ENCODE data around the gene SLC13A4.
"Not testable (repeated sequence)": the region's sequence is repeated elsewhere in the genome, so short reads cannot be mapped to it uniquely, and the experiment has no call there.

The SLC13A4 gene

DNA sequence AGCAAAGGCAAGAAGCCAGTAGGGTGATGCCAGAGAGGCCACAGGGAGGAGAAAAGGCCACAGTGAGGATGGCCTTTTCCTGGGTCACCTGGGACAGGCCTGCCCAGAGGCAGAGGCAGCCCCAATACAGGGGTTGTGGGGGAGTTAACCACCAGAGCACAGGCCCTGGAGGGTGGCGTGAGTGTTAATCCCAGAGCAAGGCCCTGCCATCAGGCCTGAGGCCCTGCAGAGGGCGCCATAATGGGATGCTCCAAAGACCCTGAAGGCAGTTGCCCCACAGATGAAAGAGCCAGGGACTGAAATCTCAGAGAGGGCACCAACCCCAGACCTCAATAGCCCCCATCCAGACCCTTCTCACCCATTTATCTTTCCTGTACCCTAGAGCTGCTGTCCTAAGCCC, 23.9 kb downstream of the SLC13A4 start:
- H3K36me3 ChIP-seq (ENCODE audit: control insufficient read depth, insufficient read depth, low read length) = no peaks in the 10 kb centered on the region
- H3K4me1 ChIP-seq (ENCODE audit: control insufficient read depth, insufficient read depth, low read length, poor library complexity, severe bottlenecking) = no peaks in the 10 kb centered on the region
- no peak for DNase-seq
- H3K27me3 ChIP-seq (replicated peaks; ENCODE audit: control insufficient read depth, insufficient read depth, low read length, poor library complexity, severe bottlenecking) = no peaks in the 10 kb centered on the region
- no peaks in the 10 kb centered on the region for H3K9me3 ChIP-seq (ENCODE audit: control insufficient read depth, low read length)
- H3K4me3 ChIP-seq (ENCODE audit: insufficient read depth, low read depth, low read length, poor library complexity, severe bottlenecking) = no peak overlapping the region
- H3K27ac ChIP-seq (ENCODE audit: insufficient read depth, low read length, poor library complexity, severe bottlenecking) = no peak overlapping the region

- H3K4me1 ChIP-seq (ENCODE audit: control insufficient read depth, insufficient read depth, low read length, poor library complexity, severe bottlenecking) = no peaks in the 10 kb centered on the region
- no peaks in the 10 kb centered on the region for H3K27me3 ChIP-seq (replicated peaks; ENCODE audit: control insufficient read depth, insufficient read depth, low read length, poor library complexity, severe bottlenecking)
- no peak for DNase-seq
- no peak overlapping the region for H3K4me3 ChIP-seq (ENCODE audit: insufficient read depth, low read depth, low read length, poor library complexity, severe bottlenecking)
- H3K27ac ChIP-seq (ENCODE audit: insufficient read depth, low read length, poor library complexity, severe bottlenecking) = no peak overlapping the region
- H3K36me3 ChIP-seq (ENCODE audit: control insufficient read depth, insufficient read depth, low read length) = no peaks in the 10 kb centered on the region
- no peaks in the 10 kb centered on the region for H3K9me3 ChIP-seq (ENCODE audit: control insufficient read depth, low read length)
Measured at GRCh38 chr7:135697276-135698049, 30.5 kb downstream of the SLC13A4 start.

DNA sequence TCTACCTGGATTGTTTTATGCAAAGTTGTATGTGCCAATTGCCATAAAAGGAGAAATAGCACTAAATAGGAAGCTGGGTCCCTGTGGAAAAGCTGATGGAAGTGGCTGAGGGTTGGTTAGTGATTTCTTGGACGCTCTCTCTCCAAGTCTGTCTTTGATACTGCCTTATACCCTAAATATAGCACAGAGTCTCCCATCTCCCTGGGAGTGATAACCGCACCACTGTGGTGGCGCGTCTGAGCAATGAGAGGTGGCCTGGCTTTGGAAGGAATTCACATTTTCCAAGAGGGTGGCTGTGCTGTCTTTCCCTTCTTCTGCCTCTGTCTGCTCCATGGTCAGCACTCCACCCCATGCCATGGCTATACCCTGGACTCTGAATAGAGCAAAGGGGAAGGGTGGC, 34.4 kb downstream of the SLC13A4 start:
- H3K9me3 ChIP-seq (ENCODE audit: control insufficient read depth, low read length) = no peaks in the 10 kb centered on the region
- H3K27ac ChIP-seq (ENCODE audit: insufficient read depth, low read length, poor library complexity, severe bottlenecking) = no peak overlapping the region
- H3K4me1 ChIP-seq (ENCODE audit: control insufficient read depth, insufficient read depth, low read length, poor library complexity, severe bottlenecking) = no peaks in the 10 kb centered on the region
- no peaks in the 10 kb centered on the region for H3K27me3 ChIP-seq (replicated peaks; ENCODE audit: control insufficient read depth, insufficient read depth, low read length, poor library complexity, severe bottlenecking)
- H3K4me3 ChIP-seq (ENCODE audit: insufficient read depth, low read depth, low read length, poor library complexity, severe bottlenecking) = no peak overlapping the region
- DNase-seq = no peak
- no peaks in the 10 kb centered on the region for H3K36me3 ChIP-seq (ENCODE audit: control insufficient read depth, insufficient read depth, low read length)

- DNase-seq; H3K27ac ChIP-seq (ENCODE audit: insufficient read depth, low read length, poor library complexity, severe bottlenecking); H3K4me3 ChIP-seq (ENCODE audit: insufficient read depth, low read depth, low read length, poor library complexity, severe bottlenecking); H3K4me1 ChIP-seq (ENCODE audit: control insufficient read depth, insufficient read depth, low read length, poor library complexity, severe bottlenecking); H3K36me3 ChIP-seq (ENCODE audit: control insufficient read depth, insufficient read depth, low read length); H3K27me3 ChIP-seq (replicated peaks; ENCODE audit: control insufficient read depth, insufficient read depth, low read length, poor library complexity, severe bottlenecking); H3K9me3 ChIP-seq (ENCODE audit: control insufficient read depth, low read length): not testable (repeated sequence)
Measured at GRCh38 chr7:135692606-135693005, 35.4 kb downstream of the SLC13A4 start.

- Histone ChIP-seq H3K36me3 (ENCODE audit: control insufficient read depth, insufficient read depth, low read length) (no peaks in the 10 kb centered on the region), H3K27ac (ENCODE audit: insufficient read depth, low read length, poor library complexity, severe bottlenecking) (no peak overlapping the region), H3K9me3 (ENCODE audit: control insufficient read depth, low read length) (no peaks in the 10 kb centered on the region), H3K27me3 (replicated peaks; ENCODE audit: control insufficient read depth, insufficient read depth, low read length, poor library complexity, severe bottlenecking) (no peaks in the 10 kb centered on the region), H3K4me1 (ENCODE audit: control insufficient read depth, insufficient read depth, low read length, poor library complexity, severe bottlenecking) (no peaks in the 10 kb centered on the region), H3K4me3 (ENCODE audit: insufficient read depth, low read depth, low read length, poor library complexity, severe bottlenecking) (no peak overlapping the region)
- DNase-seq = no peak
Measured at GRCh38 chr7:135692055-135692454, 35.9 kb downstream of the SLC13A4 start.

DNA sequence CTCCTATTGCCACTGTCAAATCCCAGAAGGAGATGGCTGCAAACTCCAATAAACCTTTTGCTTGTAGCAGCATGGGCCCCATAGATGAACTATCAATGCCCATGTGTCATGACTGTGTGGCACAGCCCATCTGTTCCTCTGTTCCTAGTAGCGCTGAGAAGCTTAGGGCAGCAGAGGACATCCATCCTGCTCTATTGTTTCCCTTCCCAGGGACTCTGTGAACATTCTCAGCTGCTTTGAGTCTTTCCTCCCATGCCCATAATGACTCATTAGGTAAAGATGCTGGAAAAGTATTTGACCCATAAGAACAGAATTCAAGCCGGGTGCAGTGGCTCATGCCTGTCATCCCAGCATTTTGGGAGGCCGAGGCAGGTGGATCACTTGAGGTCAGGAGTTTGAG, 37.4 kb downstream of the SLC13A4 start:
- H3K27me3 ChIP-seq (replicated peaks; ENCODE audit: control insufficient read depth, insufficient read depth, low read length, poor library complexity, severe bottlenecking) = no peaks in the 10 kb centered on the region
- H3K4me1 ChIP-seq (ENCODE audit: control insufficient read depth, insufficient read depth, low read length, poor library complexity, severe bottlenecking) = no peaks in the 10 kb centered on the region
- DNase-seq = no peak
- H3K4me3 ChIP-seq (ENCODE audit: insufficient read depth, low read depth, low read length, poor library complexity, severe bottlenecking) = no peak overlapping the region
- H3K36me3 ChIP-seq (ENCODE audit: control insufficient read depth, insufficient read depth, low read length) = no peaks in the 10 kb centered on the region
- no peaks in the 10 kb centered on the region for H3K9me3 ChIP-seq (ENCODE audit: control insufficient read depth, low read length)
- no peak overlapping the region for H3K27ac ChIP-seq (ENCODE audit: insufficient read depth, low read length, poor library complexity, severe bottlenecking)

DNA sequence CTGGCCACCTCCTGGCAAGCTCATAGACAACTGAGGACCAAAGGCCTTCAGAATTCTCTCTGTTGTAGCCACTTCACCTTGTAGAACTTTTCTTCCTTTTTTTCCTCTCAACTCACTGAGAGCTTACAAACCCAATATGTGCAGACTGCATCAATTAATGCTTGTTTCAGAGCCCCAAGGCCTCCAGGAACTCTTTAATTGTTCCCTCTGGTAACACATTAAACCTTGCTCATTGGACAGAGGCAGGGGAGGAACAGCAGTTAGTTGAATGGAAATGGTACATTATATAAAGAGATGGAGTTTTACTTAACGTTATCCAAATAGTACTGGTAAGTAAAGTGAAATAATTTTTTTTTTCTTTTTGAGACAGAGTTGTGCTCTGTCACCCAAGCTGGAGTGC, 40.5 kb downstream of the SLC13A4 start:
- H3K9me3 ChIP-seq (ENCODE audit: control insufficient read depth, low read length) = no peaks in the 10 kb centered on the region
- H3K4me3 ChIP-seq (ENCODE audit: insufficient read depth, low read depth, low read length, poor library complexity, severe bottlenecking) = no peak overlapping the region
- no peak for DNase-seq

GRCh38 chr7:135685306-135686084, 42.5 kb downstream of the SLC13A4 start:
- no peaks in the 10 kb centered on the region for H3K9me3 ChIP-seq (ENCODE audit: control insufficient read depth, low read length)
- no peaks in the 10 kb centered on the region for H3K27me3 ChIP-seq (replicated peaks; ENCODE audit: control insufficient read depth, insufficient read depth, low read length, poor library complexity, severe bottlenecking)
- no peaks in the 10 kb centered on the region for H3K4me1 ChIP-seq (ENCODE audit: control insufficient read depth, insufficient read depth, low read length, poor library complexity, severe bottlenecking)
- no peaks in the 10 kb centered on the region for H3K36me3 ChIP-seq (ENCODE audit: control insufficient read depth, insufficient read depth, low read length)
- DNase-seq = no peak
- H3K4me3 ChIP-seq (ENCODE audit: insufficient read depth, low read depth, low read length, poor library complexity, severe bottlenecking) = no peak overlapping the region
- H3K27ac ChIP-seq (ENCODE audit: insufficient read depth, low read length, poor library complexity, severe bottlenecking) = no peak overlapping the region

More for the DNA sequence above, 40.5 kb downstream of the SLC13A4 start:
- H3K27me3 ChIP-seq (replicated peaks; ENCODE audit: control insufficient read depth, insufficient read depth, low read length, poor library complexity, severe bottlenecking) = no peaks in the 10 kb centered on the region
- H3K4me1 ChIP-seq (ENCODE audit: control insufficient read depth, insufficient read depth, low read length, poor library complexity, severe bottlenecking) = no peaks in the 10 kb centered on the region
- no peaks in the 10 kb centered on the region for H3K36me3 ChIP-seq (ENCODE audit: control insufficient read depth, insufficient read depth, low read length)
- H3K27ac ChIP-seq (ENCODE audit: insufficient read depth, low read length, poor library complexity, severe bottlenecking) = no peak overlapping the region

DNA sequence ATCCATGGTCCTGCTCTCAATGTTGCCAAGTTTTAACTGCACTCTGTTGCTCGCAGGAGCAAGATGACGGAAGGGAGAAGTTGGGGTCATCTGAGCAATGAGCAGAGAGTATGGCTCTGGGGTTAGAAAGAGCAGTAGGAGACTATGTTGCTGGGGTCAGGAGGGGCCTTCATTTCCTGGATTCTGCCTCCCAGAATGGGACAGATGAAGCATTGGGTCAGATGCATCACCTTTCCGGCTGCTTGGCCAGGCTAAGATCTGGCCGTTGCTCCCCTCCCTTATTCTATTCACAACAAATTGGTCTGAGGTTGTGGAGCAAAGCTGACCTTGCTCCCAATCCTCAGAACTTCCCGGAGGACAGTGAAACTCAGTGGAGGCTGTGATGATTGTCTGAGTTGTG, 43.3 kb downstream of the SLC13A4 start:
- H3K27me3 ChIP-seq (replicated peaks; ENCODE audit: control insufficient read depth, insufficient read depth, low read length, poor library complexity, severe bottlenecking) = no peaks in the 10 kb centered on the region
- no peak overlapping the region for H3K27ac ChIP-seq (ENCODE audit: insufficient read depth, low read length, poor library complexity, severe bottlenecking)
- H3K4me1 ChIP-seq (ENCODE audit: control insufficient read depth, insufficient read depth, low read length, poor library complexity, severe bottlenecking) = no peaks in the 10 kb centered on the region
- no peaks in the 10 kb centered on the region for H3K9me3 ChIP-seq (ENCODE audit: control insufficient read depth, low read length)
- no peak overlapping the region for H3K4me3 ChIP-seq (ENCODE audit: insufficient read depth, low read depth, low read length, poor library complexity, severe bottlenecking)
- no peak for DNase-seq
- no peaks in the 10 kb centered on the region for H3K36me3 ChIP-seq (ENCODE audit: control insufficient read depth, insufficient read depth, low read length)

DNA sequence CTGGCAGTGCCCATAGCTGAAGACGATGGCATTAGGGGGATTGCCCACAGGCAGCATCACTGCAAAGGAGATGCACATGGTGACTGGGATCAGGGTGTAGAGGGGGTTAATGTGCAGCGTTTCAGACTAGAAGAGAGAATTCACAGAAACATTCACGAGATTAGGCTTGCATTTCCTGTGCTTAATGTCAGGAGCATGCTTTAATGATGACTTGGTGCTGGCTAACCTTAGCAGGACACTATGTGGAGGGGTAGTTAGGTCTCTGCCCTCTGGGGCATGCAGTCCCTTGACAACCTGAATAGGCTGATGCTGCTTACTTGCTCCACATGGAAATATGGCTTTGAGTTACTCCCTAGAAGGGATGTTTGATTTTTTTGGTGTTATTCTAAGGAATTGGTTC, 43.9 kb downstream of the SLC13A4 start:
- no peak for DNase-seq
- H3K27ac ChIP-seq (ENCODE audit: insufficient read depth, low read length, poor library complexity, severe bottlenecking) = no peak overlapping the region
- H3K36me3 ChIP-seq (ENCODE audit: control insufficient read depth, insufficient read depth, low read length) = no peaks in the 10 kb centered on the region
- H3K4me3 ChIP-seq (ENCODE audit: insufficient read depth, low read depth, low read length, poor library complexity, severe bottlenecking) = no peak overlapping the region
- H3K9me3 ChIP-seq (ENCODE audit: control insufficient read depth, low read length) = no peaks in the 10 kb centered on the region
- no peaks in the 10 kb centered on the region for H3K27me3 ChIP-seq (replicated peaks; ENCODE audit: control insufficient read depth, insufficient read depth, low read length, poor library complexity, severe bottlenecking)
- no peaks in the 10 kb centered on the region for H3K4me1 ChIP-seq (ENCODE audit: control insufficient read depth, insufficient read depth, low read length, poor library complexity, severe bottlenecking)
